Myocyte (in vitro differentiated cells): Measurements from ENCODE around the gene HSP90AB1. TPM values are rescaled to one million over a fixed set of nuclear protein-coding genes. Genes with fewer than 3 reads are reported as not detected.

Source experiments
- DNase-seq: peaks from one replicate; pipeline ENCODE4 v3.0.0-alpha.2; 2012; ENCODE audit warnings: low read depth
- total RNA-seq: library from RNA; depleted of rRNA; stranded (reverse); fragments of >200 nt; gene quantifications from 2 replicates; pipeline ENCODE4 v1.2.3, GENCODE V29; 2014

The HSP90AB1 gene
- total RNA-seq, 1 donor from 2014 or later, result 1,588 TPM

GRCh38 chr6:44235269-44235668 lies 11.6 kb upstream of the HSP90AB1 start:
- DNase-seq, result no peak

GRCh38 chr6:44235891-44236516 lies 10.9 kb upstream of the HSP90AB1 start:
- no peak for DNase-seq

- peak; percentile 99 for DNase-seq
Observed at GRCh38 chr6:44237021-44237812, 9.7 kb upstream of the HSP90AB1 start.

GRCh38 chr6:44237813-44238433 lies 9.0 kb upstream of the HSP90AB1 start:
- DNase-seq, result peak; percentile 82

GRCh38 chr6:44238687-44239350 lies 8.1 kb upstream of the HSP90AB1 start:
- no peak for DNase-seq

GRCh38 chr6:44243345-44243744 lies 3.6 kb upstream of the HSP90AB1 start:
- DNase-seq, result no peak

- DNase-seq, result no peak
Observed at GRCh38 chr6:44245391-44245911, 1.4 kb upstream of the HSP90AB1 start.

GRCh38 chr6:44245912-44246662 lies 814 bp upstream of the HSP90AB1 start:
- peak; percentile 89 for DNase-seq

GRCh38 chr6:44247338-44248302 lies 719 bp downstream of the HSP90AB1 start:
- peak; percentile 77 for DNase-seq

- DNase-seq, result no peak
Observed at GRCh38 chr6:44248579-44248978, 1.7 kb downstream of the HSP90AB1 start.

GRCh38 chr6:44249082-44249748 lies 2.3 kb downstream of the HSP90AB1 start:
- no peak for DNase-seq

GRCh38 chr6:44250067-44250717 lies 3.3 kb downstream of the HSP90AB1 start:
- DNase-seq, result no peak

- DNase-seq, result no peak
Observed at GRCh38 chr6:44250718-44251123, 3.8 kb downstream of the HSP90AB1 start.

- DNase-seq, result no peak
Observed at GRCh38 chr6:44251576-44252524, 4.9 kb downstream of the HSP90AB1 start.

GRCh38 chr6:44253307-44254101 lies 6.6 kb downstream of the HSP90AB1 start:
- DNase-seq, result peak; percentile 49
